Right kidney (tissue), 1 donor: ENCODE measurements around the gene PKDCC.

Experiments used
- DNase-seq: peaks from one replicate; pipeline ENCODE4 v3.0.0-alpha.2; 2016

The PKDCC gene

GRCh38 chr2:42087137-42087856 is 39.5 kb downstream of the PKDCC start:
- no peak for DNase-seq

DNA sequence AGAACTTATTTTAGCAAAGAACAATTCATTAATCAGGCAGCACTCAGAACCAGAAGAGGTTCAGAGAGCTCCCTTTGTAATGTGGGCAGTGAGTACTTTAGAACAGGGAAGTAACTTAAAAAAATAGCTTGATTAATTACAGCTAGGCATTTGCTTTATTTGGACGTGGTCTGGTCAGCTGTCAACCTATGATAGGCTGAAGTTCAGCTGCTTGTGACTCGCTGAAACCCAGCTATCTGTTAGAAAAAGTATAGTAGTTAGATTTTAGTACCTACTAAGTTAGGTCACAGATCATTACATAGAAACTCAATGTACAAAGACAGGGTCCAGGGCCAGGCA is 40.0 kb downstream of the PKDCC start:
- DNase-seq = no peak

DNA sequence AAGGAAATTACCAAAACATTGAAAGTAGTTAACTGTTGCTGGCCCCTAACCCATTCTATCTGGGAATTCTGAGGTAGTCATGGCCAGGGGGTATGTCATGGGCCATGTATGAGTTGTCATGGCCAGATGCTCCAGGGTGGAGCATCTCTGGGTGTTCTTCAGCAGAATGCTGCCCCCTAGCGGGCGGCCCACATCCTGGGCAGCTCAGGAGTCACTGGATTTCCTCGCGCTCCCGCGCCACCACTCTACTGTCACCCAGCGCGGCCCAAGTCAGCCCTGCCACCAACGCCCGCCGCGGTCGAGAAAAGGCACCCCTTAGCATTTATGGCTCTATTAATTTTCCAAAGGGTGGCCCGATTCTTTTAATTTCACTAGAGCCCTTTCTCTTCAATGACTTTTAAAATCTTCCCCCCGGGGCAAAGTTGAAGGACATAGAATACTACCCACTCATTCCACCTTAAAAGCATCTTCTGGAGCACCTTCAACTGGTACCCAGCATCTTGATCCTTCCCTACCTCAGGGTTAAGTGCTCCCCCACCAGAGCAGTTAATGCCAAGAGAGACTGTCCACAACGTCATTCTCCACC is 41.6 kb downstream of the PKDCC start:
- no peak for DNase-seq

- DNase-seq = no peak
These were observed 42.4 kb downstream of the PKDCC start for GRCh38 chr2:42090216-42090615.

- no peak for DNase-seq
These were observed 43.9 kb downstream of the PKDCC start for GRCh38 chr2:42091671-42092070.

- DNase-seq = no peak
These were observed 44.5 kb downstream of the PKDCC start for GRCh38 chr2:42092084-42092996.

DNA sequence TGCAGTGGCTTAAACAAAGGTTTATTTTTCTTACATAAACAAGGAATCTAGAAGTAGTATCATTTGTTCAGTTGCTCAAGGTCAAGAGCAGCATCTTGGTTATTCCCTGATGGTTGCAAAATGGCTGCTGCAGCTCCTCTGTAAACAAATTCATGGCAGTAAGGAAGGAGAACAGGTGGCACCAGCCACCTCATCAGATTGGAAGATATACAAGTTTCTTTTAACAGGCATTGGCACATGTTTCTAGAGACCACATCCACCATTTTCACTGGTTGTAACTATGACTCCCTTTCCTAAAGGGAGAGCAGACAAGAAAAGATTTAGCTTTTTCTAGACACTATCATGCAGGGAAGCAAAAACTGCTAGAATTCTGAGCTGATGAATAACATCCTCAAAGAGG is 46.3 kb downstream of the PKDCC start:
- DNase-seq = no peak

GRCh38 chr2:42095923-42096408 is 48.1 kb downstream of the PKDCC start:
- DNase-seq = no peak

- DNase-seq = no peak
These were observed 49.2 kb downstream of the PKDCC start for GRCh38 chr2:42096869-42097591.

GRCh38 chr2:42098571-42099437 is 51.0 kb downstream of the PKDCC start:
- DNase-seq = no peak

- no peak for DNase-seq
These were observed 51.8 kb downstream of the PKDCC start for GRCh38 chr2:42099438-42100173.

DNA sequence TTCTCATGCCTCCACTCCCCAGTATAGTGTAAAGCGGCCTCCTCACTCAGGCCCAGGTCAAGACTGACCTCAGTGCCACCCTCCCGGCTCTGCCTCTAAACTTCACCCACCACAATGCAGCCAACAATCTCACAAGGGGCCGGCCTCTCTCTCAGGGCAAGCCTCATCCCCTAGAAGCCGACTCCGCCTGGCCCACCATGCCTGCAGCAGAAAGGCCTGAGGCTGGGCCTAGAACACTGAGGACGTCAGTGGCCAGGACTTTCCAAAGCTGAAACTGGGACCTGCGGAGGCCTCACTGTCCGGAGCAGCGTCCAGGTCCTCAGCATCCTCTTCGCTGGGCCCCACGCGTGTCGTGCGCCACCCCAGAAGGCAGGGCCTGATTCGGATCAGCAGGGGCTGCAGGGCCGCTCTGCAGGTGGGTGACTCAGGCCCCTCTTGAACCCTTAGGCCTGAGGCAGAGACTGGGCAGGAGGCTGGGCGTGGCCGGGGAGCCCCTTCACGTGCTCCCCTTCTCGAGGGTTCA is 52.9 kb downstream of the PKDCC start:
- DNase-seq = no peak

GRCh38 chr2:42101206-42102023 is 53.6 kb downstream of the PKDCC start:
- DNase-seq = peak; percentile 68

DNA sequence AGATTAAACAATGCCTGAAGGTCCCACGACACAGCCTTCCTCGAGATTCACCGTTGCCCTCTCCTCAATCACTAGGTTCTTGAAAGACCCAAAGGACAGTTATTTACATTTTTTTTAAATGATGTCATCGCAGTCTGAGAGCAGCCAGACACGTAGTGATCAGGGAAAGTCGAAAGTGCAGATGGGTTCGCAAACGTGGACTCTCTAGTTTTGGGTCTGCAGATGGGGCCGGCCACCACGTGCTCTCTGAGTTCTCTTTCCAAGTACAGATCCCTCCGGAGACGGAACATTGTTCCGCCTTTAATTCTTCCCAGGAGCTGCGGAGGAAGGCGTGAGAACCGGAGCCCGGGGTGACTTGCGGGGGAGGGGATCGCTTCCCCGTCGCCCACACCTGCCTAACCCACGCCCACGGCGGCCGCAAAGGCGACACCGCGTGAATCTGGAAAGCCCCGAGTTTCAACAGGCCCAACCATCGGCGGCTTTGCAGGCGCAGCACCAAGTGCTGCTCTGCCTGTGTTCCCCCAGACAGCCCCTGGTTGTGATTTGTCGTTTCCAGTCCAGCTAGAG is 54.3 kb downstream of the PKDCC start:
- DNase-seq = peak; percentile 89

- DNase-seq = peak; percentile 81
These were observed 55.0 kb downstream of the PKDCC start for GRCh38 chr2:42102591-42103450.

GRCh38 chr2:42103829-42104228 is 56.0 kb downstream of the PKDCC start:
- no peak for DNase-seq

DNA sequence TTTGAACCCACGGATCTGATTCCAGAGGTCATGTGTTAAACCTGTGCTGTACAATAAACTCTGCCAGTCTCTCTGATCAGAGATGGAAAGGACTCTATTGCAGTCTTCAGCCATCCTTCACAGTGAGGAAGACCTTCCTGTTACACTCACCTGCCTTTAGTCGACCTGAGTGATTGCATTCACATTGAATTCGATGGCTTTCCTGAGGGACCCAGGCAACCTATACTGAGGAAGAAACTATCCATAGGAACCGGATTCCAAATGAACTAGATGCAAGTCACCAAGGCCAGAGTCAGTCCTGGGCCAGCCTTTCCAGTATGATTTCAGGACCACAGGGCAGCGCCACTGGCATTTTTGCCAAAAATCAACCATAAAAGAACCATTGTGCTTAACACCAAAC is 56.8 kb downstream of the PKDCC start:
- no peak for DNase-seq
